ENCODE results near the gene RAB34.

RAB34 gene

GRCh38 chr17:28717578-28718332, at the start of gene RAB34:
RAB34 (minus strand) TSS chr17:28717868; CDS start chr17:28717266, 602 bp downstream.
- no peak for DNase-seq

- no peak for DNase-seq
Observed at GRCh38 chr17:28765038-28765437, 47.4 kb upstream of the RAB34 start.

GRCh38 chr17:28763804-28764266, 46.2 kb upstream of the RAB34 start:
- DNase-seq, result peak; percentile 71

GRCh38 chr17:28763137-28763799, 45.6 kb upstream of the RAB34 start:
- no peak for DNase-seq

GRCh38 chr17:28760601-28761562, 43.2 kb upstream of the RAB34 start:
- no peak for DNase-seq

GRCh38 chr17:28759256-28759865, 41.7 kb upstream of the RAB34 start:
- DNase-seq, result no peak

- DNase-seq, result no peak
Observed at GRCh38 chr17:28758411-28759121, 40.9 kb upstream of the RAB34 start.

- DNase-seq, result no peak
Observed at GRCh38 chr17:28756049-28756804, 38.6 kb upstream of the RAB34 start.

GRCh38 chr17:28755486-28755885, 37.8 kb upstream of the RAB34 start:
- DNase-seq, result no peak

GRCh38 chr17:28751600-28752366, 34.1 kb upstream of the RAB34 start:
- no peak for DNase-seq

- DNase-seq, result peak; percentile 85
Observed at GRCh38 chr17:28750178-28751047, 32.7 kb upstream of the RAB34 start.

- DNase-seq, result no peak
Observed at GRCh38 chr17:28749516-28750177, 32.0 kb upstream of the RAB34 start.

GRCh38 chr17:28748852-28749515, 31.3 kb upstream of the RAB34 start:
- DNase-seq, result no peak

- no peak for DNase-seq
Observed at GRCh38 chr17:28747801-28748750, 30.4 kb upstream of the RAB34 start.

GRCh38 chr17:28747051-28747691, 29.5 kb upstream of the RAB34 start:
- DNase-seq, result no peak

GRCh38 chr17:28746611-28747050, 29.0 kb upstream of the RAB34 start:
- no peak for DNase-seq

Measured in NCI-H1105 treated with DMSO at 0.1 percent for 48 hours (cell line).